Stimulated activated effector memory CD8-positive, alpha-beta T cell treated with anti-CD3 and anti-CD28 coated beads, Interleukin-12 subunit alpha, Interleukin-12 subunit beta, amount 100 ng/mL, for 72 hours (primary cell): ENCODE results near the gene WDR81.
"Not testable (repeated sequence)": the region's sequence is repeated elsewhere in the genome, so short reads cannot be mapped to it uniquely, and the experiment has no call there.

ENCODE experiments used
- ATAC-seq: fragments of 150-1000 bp; cut with Tn5 transposase; 2 replicates; pipeline ENCODE4 v1.10.0; 2021
- DNase-seq, 2 donors: peaks; one replicate each; pipeline ENCODE4 v3.0.0; 2021 to 2022; ENCODE audit warnings: low spot score in 2 of 2
- H3K27ac Mint-ChIP-seq: one replicate; pipeline ENCODE4 v1.8.0; 2022; ENCODE audit warnings: mild to moderate bottlenecking, mixed read lengths
- H3K36me3 Mint-ChIP-seq: one replicate; pipeline ENCODE4 v1.8.0; 2022; ENCODE audit warnings: mild to moderate bottlenecking, mixed read lengths
- H3K4me1 Mint-ChIP-seq: one replicate; pipeline ENCODE4 v1.8.0; 2022; ENCODE audit warnings: mixed read lengths
- H3K4me3 Mint-ChIP-seq: one replicate; pipeline ENCODE4 v1.8.0; 2022; ENCODE audit warnings: mild to moderate bottlenecking, mixed read lengths
- H3K9me3 Mint-ChIP-seq: one replicate; pipeline ENCODE4 v1.8.0; 2022; ENCODE audit warnings: mixed read lengths

WDR81 gene

DNA sequence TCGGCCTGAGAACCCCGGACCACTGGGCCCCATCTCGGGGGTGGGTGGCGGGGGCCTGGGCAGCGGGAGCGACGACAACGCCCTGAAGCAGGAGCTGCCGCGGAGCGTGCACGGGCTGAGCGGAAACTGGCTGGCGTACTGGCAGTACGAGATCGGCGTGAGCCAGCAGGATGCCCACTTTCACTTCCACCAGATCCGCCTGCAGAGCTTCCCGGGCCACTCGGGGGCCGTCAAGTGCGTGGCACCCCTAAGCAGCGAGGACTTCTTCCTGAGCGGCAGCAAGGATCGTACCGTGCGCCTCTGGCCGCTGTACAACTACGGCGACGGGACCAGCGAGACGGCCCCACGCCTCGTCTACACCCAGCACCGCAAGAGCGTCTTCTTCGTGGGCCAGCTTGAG is 9.3 kb downstream of the WDR81 start:
- DNase-seq (no peak), ATAC-seq (no peak)
- Mint-ChIP-seq H3K9me3 (no peaks in the 10 kb centered on the region), H3K36me3 (peaks cover 11% of the 10 kb centered on the region), H3K27ac (no peak overlapping the region), H3K4me3 (no peak overlapping the region), H3K4me1 (peaks cover 23% of the 10 kb centered on the region)

DNA sequence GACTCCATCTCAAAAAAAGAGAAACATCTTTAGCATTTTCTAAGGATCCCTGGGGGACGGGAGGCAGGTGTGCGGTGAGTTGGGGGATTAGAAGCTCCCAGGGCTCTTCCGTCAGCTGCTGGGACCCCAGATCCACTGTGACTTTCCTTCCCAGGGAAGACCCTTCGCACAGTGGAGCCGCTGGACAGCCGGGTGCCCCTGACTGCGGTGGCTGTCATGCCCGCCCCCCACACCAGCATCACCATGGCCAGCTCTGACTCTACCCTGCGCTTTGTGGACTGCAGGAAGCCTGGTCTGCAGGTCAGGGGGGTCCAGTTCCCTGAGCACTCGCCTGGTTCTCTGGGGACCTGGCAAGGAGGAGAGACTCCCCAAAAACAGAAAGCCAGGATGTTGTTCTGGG is 10.9 kb downstream of the WDR81 start:
- Mint-ChIP-seq H3K27ac (peak overlapping the region; percentile 72), H3K36me3 (peaks cover 6% of the 10 kb centered on the region)
- DNase-seq: no peak

DNA sequence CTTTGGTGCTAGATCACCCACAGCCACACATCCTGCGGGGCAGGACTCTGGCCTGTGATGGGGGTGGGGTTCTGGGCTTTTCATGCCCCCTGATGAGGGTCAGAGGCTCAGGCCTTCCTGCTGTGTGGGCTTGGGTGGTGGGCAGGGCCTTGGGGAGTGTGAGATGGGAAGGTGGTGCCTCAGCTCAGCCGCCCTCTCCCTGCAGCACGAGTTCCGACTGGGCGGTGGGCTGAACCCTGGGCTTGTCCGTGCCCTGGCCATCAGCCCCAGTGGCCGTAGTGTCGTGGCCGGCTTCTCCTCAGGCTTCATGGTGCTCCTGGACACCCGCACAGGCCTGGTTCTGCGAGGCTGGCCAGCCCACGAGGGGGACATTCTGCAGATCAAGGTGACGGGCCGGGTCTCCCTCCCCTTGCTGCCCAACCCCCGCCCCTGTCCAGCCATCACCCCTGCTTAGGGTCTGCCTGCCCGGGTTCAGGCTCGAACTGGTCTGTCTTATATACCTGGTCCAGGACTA is 11.4 kb downstream of the WDR81 start:
- H3K9me3 Mint-ChIP-seq: no peaks in the 10 kb centered on the region
- H3K4me3 Mint-ChIP-seq: no peak overlapping the region
- peaks cover 6% of the 10 kb centered on the region for H3K36me3 Mint-ChIP-seq
- ATAC-seq (no peak), DNase-seq (no peak)
- H3K27ac Mint-ChIP-seq: peak overlapping the region; percentile 72
- H3K4me1 Mint-ChIP-seq: peaks cover 12% of the 10 kb centered on the region

More for the DNA sequence above, 10.9 kb downstream of the WDR81 start:
- Mint-ChIP-seq H3K9me3 (no peaks in the 10 kb centered on the region), H3K4me1 (peaks cover 12% of the 10 kb centered on the region), H3K4me3 (no peak overlapping the region)
- ATAC-seq: no peak

DNA sequence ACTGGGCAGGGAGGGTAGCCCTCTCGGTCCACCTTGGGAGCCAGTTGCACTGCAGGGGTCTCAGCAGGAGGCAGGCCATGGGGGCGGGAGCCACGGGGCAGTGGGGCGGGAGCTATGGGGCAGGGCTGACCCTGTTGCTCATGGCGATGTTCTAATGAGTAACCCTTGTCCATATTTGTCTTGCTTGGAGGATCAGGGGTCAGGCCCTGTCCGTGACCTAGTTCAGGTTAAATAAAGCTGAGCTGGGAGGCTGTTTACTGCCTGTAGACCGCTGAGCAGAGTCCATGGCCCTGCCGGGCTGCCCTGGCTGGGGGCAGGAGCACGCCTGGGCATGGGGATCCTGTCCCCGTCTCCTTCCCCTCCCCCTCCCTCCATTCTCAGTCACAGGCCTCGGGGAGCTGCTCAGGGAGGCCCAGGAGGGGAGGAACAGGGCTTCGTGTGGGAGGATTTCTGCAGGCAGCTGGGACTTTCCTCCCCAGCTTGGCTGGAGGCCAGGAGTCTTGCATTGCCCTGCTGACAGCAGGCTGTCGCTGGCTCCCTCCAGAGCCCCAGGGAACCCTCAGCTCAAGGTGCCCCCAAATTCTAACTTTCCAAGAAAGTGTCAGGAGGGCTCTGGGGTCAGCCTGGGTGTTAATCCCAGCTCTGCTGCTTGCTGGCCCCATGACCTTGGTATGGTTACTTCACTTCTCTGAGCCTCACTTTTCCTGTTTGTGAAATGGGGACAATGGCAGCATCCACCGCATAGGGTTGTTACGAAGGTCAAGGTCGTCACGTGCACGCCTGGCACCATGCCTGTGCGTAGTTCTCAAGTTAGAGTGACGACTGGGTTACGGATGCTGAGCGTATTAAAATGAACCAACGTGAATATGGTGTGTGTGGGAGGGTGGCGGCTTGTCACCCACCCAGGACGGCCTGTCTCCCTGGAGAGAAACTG is 12.1 kb downstream of the WDR81 start:
- peak overlapping the region; percentile 72 for H3K27ac Mint-ChIP-seq
- DNase-seq (no peak), ATAC-seq (peak; percentile 70)

DNA sequence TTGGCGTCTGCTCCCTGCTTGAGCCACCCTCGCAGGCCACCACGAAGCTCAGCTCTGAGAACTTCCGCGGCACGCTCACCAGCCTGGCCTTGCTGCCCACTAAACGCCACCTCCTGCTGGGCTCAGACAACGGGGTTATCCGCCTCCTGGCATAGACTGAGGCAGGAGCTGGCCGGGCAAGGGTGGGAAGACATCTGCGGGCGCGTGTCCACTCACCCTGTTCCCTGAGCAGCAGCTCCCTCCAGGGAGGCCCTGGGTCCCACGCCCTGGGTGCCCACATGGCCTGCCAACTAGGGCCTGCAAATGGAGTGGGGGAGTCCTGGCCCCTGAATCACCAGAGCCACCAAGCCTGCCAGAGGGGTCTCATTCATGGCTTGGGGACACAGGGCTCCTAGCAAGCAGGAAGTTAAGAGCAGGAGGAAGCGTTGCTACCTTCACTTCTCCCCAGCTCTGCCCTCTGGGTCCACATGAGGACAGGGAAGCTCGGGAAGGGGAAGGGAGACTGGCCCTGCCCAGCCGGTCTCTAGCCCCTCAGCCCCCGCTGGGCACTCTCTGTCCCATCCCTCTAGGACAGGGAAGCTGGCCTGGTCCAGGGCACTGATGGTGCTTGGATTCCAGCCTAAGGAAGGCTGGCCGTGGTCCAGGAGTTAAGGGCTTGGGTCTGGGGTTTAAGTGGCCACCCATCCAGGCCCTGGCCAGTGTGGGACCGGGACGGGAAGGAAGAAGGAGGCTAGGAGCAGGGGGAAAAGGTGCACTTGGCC is 13.2 kb downstream of the WDR81 start:
- ATAC-seq (no peak), DNase-seq (no peak)
- Mint-ChIP-seq H3K36me3 (peaks cover 6% of the 10 kb centered on the region), H3K4me1 (peaks cover 12% of the 10 kb centered on the region), H3K9me3 (no peaks in the 10 kb centered on the region), H3K27ac (peak overlapping the region; percentile 73), H3K4me3 (no peak overlapping the region)

More for the DNA sequence above, 12.1 kb downstream of the WDR81 start:
- Mint-ChIP-seq H3K36me3 (peaks cover 6% of the 10 kb centered on the region), H3K9me3 (no peaks in the 10 kb centered on the region), H3K4me3 (peak overlapping the region; percentile 19), H3K4me1 (peaks cover 12% of the 10 kb centered on the region)

DNA sequence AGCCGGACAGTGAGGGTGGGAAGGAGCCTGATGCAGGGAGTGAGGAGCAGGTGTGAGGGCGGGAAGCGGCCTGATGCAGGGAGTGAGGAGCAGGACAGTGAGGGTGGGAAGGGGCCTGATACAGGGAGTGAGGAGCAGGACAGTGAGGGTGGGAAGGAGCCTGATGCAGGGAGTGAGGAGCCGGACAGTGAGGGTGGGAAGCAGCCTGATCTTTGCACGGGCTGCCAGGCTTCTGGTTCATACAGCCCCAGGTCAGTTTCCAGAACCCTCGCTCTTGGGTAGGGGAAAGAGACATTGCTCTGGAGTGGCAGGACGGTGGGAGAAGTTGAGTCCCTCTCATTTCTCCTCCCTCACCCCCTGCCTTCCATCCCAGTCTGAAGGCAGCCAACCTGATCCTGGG is 17.4 kb downstream of the WDR81 start:
- not testable (repeated sequence) for DNase-seq, ATAC-seq, H3K4me3 Mint-ChIP-seq, H3K9me3 Mint-ChIP-seq, H3K4me1 Mint-ChIP-seq, H3K36me3 Mint-ChIP-seq
- peak overlapping the region; percentile 69 for H3K27ac Mint-ChIP-seq

DNA sequence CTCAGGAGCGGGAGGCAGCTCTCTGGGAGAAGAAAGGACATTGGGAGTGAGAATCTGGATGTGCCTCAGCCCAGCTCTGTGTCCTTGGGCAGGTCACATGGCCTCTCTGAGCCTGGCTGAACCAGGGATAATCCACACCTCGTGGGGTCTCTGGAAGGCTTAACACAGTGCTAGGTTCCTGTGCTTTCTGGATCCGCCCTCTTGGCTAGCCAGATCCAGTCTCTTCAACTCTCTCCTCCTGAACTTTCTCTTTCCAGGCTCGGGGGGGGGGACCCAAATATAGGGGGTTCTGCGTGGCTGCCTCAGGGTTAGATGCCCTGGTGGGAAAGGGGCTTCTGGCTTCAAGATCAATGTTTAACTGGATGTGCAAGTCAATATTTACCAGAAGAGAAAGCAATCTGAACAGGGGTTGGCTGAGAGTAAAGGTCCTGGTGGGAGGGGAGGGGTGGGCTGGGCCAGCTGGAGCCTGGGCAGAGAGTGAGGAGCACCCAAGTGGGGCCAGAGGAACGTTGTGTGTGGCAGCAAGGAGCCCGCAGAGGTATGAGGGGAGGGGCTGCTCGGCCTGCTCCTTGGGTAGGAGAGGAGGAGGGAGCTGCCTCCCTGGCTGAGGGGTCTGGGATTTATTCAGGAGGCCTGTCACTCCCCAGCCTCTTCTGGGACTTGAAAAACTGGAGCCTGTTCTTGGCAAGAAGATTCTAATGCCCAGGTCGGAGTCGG is 18.0 kb downstream of the WDR81 start, which contains the start of gene SERPINF2:
SERPINF2 (plus strand) TSS at position 501 of the 717 bp plus-strand sequence. CDS start 2,125 bp downstream, outside the sequence.
- Mint-ChIP-seq H3K9me3 (no peaks in the 10 kb centered on the region), H3K4me3 (no peak within 1 kb of the TSS), H3K27ac (peak within 1 kb of the TSS; percentile 69), H3K36me3 (no peaks in the 10 kb centered on the region), H3K4me1 (no peaks in the 10 kb centered on the region)
- DNase-seq: no peak
- no peak for ATAC-seq

DNA sequence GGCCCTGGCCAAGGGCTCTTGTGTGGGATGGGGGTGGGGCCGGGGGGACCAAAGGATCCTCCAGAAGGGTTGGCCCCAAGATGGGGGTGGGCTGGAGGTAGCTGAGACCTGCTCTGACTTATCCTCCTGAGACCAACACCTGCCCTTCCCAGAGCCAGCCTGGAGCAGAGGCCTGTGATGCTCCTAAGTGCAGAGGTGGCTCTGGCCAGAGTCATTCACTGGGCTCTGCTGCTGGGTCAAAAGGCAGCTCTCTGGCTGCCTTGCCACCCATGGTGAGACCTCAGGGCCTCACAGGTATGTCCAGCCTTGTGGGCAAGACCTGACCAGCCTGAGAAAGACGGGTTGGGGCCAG is 18.6 kb downstream of the WDR81 start:
- Mint-ChIP-seq H3K4me1 (no peaks in the 10 kb centered on the region), H3K4me3 (no peak overlapping the region), H3K9me3 (no peaks in the 10 kb centered on the region), H3K36me3 (no peaks in the 10 kb centered on the region), H3K27ac (peak overlapping the region; percentile 69)
- ATAC-seq (no peak), DNase-seq (no peak)

DNA sequence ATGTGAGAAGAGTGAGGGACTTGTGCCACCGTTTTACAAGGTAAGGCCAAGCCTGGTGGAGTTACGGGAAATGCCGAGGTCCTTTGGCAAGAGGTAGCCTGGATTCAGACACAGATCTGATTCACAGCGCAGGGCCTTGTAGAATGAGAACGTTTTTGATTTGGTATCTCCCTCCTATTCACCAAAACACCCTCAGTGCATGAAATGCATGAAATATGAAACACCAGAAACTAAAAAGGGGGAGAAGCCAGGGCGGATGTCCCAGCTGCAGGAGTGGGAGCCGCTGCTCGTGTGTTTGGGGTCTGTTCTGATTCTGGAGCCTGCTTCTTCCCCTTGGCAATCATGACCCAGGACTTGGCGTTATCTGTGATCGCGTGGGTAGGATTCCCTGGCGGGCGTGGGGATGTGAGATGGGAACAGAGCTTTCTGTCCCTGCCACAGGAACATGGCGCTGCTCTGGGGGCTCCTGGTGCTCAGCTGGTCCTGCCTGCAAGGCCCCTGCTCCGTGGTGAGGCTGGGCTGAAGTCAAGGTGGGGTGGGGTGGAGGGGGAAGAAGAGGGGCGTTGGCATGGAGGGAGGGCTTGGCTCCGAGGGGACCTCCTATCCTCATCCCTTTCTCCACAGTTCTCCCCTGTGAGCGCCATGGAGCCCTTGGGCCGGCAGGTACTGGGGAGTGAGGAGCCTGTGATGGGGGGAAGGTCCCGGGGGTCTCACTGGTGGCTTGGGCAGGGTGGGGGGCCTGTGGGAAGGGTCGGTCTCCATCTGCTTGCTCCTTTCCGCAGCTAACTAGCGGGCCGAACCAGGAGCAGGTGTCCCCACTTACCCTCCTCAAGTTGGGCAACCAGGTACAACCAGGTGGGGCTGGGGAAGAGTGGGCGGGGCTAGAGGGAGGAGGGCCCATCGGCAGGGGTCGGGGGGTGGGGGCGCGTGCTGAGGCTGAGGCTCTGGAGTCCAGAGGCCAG is 20.3 kb downstream of the WDR81 start:
- H3K9me3 Mint-ChIP-seq: no peaks in the 10 kb centered on the region
- no peak for ATAC-seq
- H3K4me1 Mint-ChIP-seq: no peaks in the 10 kb centered on the region
- no peak overlapping the region for H3K4me3 Mint-ChIP-seq
- H3K36me3 Mint-ChIP-seq: no peaks in the 10 kb centered on the region
- no peak for DNase-seq
- no peak overlapping the region for H3K27ac Mint-ChIP-seq

DNA sequence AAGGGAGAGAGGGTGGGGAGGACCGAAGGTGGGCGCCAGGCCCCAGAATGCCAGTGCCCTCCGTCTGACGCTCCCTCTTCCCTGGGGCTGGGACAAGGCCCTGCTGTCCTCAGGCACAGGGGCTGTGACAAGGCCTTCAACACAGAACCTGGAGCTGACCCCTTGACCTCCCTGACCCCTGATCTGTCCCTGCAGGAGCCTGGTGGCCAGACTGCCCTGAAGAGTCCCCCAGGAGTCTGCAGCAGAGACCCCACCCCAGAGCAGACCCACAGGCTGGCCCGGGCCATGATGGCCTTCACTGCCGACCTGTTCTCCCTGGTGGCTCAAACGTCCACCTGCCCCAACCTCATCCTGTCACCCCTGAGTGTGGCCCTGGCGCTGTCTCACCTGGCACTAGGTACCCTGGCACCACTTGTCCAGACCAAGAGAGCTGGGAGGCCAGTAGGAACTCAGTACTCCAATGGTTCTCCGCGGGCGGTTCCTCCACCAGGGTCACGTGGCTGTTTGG is 21.1 kb downstream of the WDR81 start:
- Mint-ChIP-seq H3K27ac (no peak overlapping the region), H3K4me1 (no peaks in the 10 kb centered on the region), H3K36me3 (no peaks in the 10 kb centered on the region), H3K4me3 (no peak overlapping the region), H3K9me3 (no peaks in the 10 kb centered on the region)
- ATAC-seq (no peak), DNase-seq (no peak)

DNA sequence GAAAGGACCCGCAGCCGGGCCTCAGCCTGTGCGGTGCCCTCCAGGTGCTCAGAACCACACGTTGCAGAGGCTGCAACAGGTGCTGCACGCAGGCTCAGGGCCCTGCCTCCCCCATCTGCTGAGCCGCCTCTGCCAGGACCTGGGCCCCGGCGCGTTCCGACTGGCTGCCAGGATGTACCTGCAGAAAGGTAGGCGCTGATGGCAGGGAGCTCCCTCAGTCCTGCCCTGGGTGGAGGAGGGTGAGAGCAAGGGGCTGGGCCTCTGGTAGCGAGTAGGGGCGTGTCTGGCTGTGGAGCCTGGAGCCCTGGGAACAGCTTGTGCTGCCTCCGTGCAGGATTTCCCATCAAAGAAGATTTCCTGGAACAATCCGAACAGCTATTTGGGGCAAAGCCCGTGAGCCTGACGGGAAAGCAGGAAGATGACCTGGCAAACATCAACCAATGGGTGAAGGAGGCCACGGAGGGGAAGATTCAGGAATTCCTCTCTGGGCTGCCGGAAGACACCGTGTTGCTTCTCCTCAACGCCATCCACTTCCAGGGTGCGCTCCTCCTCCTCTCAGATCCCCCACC is 22.6 kb downstream of the WDR81 start:
- Mint-ChIP-seq H3K9me3 (no peaks in the 10 kb centered on the region), H3K27ac (no peak overlapping the region), H3K36me3 (no peaks in the 10 kb centered on the region), H3K4me3 (no peak overlapping the region), H3K4me1 (no peaks in the 10 kb centered on the region)
- ATAC-seq: no peak
- DNase-seq: no peak

DNA sequence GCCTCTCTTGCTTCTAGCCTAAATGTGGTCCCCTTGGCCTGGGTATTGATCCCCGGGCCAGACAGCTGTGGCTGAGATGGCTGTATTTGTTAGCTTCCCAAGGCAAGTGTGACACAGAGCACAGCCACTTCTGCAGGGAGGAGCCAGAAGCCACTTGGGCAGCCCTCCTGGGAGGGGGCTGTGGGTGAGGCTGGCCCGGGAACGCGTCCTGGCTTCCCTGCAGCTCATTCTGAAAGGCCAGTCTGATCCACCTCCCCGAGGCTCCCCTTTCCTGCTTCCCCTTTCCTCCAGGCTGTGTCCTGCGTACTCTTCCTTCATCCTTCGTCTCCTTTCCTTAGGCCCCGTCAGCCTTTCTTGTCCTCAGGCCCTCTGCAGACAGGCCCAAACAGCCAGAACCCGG is 26.1 kb downstream of the WDR81 start:
- no peak overlapping the region for H3K27ac Mint-ChIP-seq
- DNase-seq (no peak), ATAC-seq (no peak)
- no peak overlapping the region for H3K4me3 Mint-ChIP-seq
- no peaks in the 10 kb centered on the region for H3K9me3 Mint-ChIP-seq
- H3K36me3 Mint-ChIP-seq: no peaks in the 10 kb centered on the region
- no peaks in the 10 kb centered on the region for H3K4me1 Mint-ChIP-seq

DNA sequence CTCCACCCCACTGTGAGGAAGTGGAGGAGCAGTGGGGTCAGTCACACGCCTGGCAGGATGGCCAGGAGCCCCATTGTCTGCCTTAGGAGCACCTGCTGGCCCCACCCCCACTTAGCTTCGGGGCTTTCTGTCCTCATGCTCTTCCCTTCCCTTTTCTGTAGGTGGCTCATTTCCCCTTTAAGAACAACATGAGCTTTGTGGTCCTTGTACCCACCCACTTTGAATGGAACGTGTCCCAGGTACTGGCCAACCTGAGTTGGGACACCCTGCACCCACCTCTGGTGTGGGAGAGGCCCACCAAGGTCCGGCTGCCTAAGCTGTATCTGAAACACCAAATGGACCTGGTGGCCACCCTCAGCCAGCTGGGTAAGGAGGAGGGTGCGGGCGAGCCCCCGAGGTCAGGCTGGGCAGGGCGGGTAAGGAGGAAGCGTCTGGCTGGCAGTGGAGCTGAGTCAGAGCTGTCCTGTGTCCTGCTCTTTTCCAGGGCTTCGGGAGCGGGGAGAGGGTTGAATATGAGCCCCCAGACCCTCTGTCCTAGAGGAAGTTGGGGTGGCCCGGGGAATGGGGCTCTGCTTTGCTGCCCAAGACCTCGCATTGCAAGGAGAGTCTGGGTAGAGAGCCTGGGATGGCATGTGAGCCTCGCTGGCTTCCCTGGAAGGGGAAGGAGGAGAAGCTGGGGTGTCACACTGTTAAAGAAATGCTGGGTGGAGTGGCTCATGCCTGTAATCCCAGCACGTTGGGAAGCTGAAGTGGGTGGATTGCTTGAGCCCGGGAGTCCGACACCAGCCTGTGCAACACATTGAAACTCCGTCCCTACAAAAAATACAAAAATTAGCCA is 28.1 kb downstream of the WDR81 start:
- DNase-seq (no peak), ATAC-seq (no peak)
- Mint-ChIP-seq H3K9me3 (no peaks in the 10 kb centered on the region), H3K4me3 (no peak overlapping the region), H3K36me3 (peaks cover 6% of the 10 kb centered on the region), H3K4me1 (no peaks in the 10 kb centered on the region), H3K27ac (no peak overlapping the region)
